Measurements from ENCODE around the gene FAM3D.

FAM3D gene

DNA sequence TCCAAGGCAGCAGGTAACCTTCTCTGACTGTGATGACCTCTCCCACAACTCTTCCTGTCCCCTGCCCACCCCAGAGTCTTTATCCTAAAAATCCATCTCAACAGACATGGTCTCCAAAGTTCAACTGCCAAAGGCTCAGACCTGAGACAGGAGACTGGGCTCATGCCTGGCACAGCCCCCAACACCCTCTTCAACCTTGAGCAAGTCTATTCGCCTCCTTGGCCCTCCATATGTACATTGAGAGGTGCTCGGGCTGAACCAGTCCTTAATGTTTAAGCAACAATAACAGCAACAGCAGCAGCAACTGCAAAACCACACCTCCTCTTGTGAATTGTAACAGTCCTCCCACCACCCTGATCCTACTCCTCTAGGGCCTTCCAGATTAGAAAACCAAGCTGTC is 9.9 kb downstream of the FAM3D start:
- no peak for DNase-seq (ENCODE audit: low read depth in 2 of 3, low spot score in 2 of 3)

DNA sequence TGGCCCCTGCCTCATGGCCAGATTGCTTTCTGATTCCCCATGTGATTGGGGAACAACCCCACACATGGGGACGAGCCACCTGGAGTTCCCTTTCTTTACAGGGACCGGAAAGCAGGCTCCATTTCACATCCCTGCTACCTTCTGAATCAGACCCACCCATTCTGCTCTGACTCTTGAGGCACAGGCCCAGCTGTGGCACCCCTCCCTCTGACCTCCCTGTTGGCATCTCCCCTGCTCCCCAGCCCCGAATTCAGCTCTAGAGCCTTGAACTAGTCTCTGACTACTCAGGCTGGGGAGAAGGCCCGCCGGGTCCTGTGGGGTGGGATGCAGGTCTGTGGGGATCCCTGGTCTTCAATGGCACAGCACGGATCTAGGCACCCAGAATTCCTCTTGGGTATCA is 12.1 kb downstream of the FAM3D start:
- no peak for DNase-seq (ENCODE audit: low read depth in 2 of 3, low spot score in 2 of 3)

DNA sequence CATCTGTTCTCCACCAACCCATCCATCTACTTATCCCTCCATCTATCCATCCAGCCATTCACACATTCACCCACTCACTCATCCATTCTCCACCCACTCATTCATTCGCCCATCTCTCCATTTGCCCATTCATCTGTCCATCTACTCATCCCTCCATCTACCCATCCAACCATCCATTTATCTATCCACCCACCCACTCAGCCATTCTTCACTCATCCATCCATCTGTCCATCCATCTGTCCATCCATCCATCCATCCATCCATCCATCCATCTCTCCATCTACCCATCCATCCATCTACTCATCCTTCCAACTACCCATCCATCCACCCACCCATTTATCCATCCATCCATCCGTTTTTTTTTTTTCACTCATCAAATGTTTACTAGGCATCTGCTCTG is 13.9 kb downstream of the FAM3D start:
- DNase-seq (ENCODE audit: low read depth in 2 of 3, low spot score in 2 of 3): no peak

DNA sequence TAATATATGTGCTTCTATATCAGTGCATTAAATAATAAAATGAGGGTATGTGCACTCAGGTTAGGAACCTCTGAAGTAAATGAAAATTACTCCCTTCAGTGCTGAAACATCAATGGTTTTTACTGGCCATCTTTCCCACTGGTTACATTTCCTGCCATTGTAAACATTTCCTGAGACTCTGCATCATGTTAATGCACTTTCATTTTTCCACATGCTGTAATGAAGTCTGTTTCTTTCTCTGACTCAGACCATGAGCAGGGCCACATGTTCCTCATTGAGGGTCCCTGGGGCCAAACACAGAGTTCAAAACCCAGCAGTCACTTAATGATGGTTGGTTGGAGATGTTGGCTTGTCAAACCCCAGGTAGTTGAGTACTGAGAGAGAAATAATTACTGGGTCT is 15.3 kb downstream of the FAM3D start:
- no peak for DNase-seq (ENCODE audit: low read depth in 2 of 3, low spot score in 2 of 3)

DNA sequence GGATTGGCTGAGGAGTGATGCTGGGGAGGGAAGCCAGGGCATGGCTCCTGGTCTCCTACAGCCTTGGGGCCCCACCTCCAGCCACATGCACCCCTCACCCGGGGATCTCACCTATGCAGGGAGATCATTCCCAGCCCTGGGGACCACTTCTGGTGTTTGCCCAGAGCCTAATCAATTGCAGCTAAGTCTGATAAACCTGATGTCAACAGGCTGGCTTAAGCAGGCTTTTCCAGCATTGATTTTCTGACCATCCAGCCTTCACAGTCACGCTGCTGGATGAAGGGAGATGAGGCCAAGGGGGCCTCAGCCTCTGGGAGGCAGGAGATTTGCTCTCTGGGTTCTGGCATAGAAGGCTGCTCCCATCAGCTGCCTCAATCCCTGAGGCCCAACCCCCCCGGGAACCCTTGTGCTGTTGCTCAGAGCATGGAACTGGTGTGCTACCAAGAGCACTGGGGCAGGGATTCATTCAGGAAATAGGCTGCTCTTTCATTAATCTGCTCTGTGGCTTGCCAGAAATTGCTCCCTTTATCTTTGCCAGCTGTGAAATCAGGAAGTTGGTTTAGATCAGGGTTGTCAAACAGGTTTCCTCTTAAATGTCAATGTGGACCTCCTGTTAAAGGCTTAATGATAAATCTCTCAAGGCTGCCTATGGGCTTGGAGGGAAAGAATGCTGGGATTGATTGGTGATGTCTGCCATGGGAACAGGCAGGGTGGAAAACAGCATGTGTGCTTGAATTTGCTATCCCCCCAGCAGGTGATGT is 19.0 kb downstream of the FAM3D start:
- DNase-seq (ENCODE audit: low read depth in 2 of 3, low spot score in 2 of 3): no peak

DNA sequence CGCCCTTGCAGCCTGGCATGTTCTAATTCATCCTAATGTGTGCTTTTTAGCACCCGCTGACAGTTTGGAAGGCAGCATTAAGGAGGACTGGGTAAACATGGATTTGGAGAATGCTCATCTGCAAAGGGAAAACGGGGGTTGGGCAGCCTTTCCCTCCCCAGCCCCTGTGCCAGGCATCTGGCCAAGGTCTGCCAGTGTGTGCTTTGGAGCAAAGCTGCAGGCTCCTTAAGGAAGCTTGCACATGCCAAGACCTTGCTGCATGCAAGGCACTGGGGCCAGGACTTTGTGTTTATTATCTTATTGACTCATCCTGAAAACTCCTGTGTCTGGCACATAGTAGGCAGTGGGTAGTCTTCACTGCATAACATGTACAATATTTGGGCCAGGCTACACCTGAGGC is 20.1 kb downstream of the FAM3D start:
- DNase-seq (ENCODE audit: low read depth in 2 of 3, low spot score in 2 of 3): no peak

DNA sequence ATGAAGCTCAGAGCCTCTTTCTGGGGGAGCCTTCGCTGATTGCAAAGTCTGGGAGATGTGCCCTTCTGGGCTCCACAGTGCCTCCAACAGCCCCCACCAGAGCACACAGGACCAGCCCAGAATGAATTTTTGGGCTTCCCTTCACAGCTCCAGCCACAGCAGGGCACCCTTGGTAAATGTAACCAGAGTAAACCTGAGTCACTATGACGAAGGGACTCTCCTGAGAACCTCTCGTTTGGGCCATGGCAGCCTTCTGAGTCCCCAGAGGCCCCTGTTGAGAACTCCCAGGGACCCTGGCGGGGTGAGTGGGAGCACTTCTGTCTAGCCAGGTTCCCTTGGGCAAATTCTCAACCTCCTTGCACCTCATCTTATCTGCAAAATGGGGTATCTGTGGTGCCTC is 20.8 kb downstream of the FAM3D start:
- DNase-seq (ENCODE audit: low read depth in 2 of 3, low spot score in 2 of 3): no peak

DNA sequence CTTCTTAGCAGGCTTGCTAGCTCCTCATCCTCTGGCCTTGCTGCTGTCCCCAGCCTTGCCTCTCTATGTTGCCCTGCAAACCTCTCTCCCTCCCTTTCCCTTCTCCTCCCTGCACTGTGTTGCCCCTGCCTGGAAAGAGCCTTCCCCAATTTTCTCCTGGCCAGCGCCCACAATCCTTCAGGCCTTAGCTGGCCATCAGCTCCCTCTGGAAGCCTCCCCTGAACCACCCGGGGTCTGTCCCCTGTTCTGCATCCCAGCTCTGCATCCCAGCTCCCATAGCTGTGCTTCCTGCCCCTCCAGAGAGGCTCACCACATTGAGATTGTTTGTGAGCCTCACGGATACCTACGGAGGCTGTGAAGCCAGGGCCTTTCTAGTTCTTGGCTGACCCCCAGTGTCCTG is 23.7 kb downstream of the FAM3D start:
- no peak for DNase-seq (ENCODE audit: low read depth in 2 of 3, low spot score in 2 of 3)

DNA sequence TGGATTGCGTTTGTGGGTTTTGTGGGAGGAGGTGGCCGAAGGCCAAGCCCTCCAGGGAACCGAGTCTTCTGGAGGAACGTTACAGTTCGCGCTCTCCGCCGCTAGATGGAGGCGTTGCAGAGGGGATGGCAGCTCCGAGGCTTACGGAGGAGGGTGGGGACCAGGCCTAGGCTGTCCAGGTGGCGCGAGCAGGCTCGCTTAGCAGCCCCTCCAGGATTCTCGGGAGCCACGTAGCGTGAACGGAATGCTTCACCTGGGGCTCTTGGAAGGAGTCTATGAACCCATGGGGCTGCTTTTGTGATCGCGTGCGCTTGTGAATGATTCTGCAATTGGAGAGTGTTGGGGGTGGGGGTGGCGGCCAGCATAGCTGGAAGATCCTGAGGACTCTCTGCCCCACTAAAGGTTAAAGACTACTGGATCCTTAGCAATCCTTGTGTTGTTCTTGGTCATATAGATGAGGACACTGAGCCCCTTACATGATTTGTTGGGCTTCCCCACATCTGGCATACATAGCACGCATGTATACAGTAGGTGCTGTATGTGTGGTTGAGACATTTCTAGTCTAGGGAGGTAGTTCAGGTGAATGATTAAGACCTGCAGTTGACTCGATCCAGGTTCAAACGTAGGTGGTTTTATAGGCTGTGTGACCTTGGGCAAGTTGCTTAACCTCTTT is 25.7 kb downstream of the FAM3D start:
- peak; percentile 25 to 41 (median 28) for DNase-seq (ENCODE audit: low read depth in 2 of 3, low spot score in 2 of 3)

DNA sequence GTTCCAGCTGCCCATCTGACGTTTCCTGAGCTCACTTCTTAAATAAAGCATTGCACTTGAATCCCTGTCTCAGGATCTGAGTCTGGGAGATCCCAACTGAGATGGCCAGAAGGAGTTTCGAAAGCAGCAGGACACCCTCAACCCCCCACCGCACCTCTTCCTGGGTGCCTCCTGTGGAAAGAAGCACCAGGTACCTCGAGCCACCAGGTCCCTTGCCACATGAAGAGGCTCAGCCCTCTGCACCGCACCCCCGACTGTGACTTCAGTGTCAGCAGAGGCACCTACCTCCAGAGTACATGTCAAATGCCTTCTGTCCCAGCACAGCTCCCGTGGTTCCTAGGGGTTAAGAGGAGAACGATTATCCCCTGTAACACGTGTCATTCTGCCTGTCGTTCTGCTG is 26.7 kb downstream of the FAM3D start:
- no peak for DNase-seq (ENCODE audit: low read depth in 2 of 3, low spot score in 2 of 3)

DNA sequence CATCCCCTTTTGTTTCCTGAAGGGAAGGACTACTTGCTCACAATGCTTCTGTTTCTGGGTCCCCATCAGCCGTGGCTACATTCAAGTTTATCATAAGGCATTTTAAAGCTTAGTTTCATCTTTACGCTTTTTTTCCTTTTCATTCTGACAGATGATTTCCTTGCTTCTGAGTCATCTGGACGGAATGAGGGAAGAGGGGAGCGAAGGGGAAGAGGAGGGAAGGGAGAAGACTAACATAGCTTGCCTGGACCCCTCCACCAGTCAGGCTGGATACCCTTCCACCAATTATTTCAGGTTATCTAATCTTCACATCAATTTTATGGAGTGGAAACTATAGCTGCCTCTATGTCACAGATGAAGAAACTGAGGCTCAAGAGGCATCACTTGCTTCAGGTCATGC is 27.6 kb downstream of the FAM3D start:
- no peak for DNase-seq (ENCODE audit: low read depth in 2 of 3, low spot score in 2 of 3)

DNA sequence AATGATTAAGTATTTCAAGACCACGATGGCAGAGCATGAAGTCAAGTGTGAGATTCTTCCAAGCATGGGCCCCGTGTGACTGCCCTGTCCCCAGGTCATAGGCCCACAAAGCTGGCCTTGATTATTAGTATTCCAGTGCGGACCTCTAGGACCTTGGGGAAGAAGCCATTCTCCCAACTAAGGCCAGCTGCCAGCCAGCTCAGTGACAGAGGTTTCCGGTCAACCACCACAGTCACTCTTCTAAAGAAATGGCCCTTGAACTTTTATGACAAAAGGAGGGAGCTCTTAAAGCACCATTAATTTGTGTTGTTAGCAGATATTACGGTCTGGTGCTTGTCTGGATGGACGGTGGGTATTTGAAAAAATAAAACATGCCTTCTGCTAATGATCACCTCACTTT is 28.0 kb downstream of the FAM3D start:
- DNase-seq (ENCODE audit: low read depth in 2 of 3, low spot score in 2 of 3): no peak

DNA sequence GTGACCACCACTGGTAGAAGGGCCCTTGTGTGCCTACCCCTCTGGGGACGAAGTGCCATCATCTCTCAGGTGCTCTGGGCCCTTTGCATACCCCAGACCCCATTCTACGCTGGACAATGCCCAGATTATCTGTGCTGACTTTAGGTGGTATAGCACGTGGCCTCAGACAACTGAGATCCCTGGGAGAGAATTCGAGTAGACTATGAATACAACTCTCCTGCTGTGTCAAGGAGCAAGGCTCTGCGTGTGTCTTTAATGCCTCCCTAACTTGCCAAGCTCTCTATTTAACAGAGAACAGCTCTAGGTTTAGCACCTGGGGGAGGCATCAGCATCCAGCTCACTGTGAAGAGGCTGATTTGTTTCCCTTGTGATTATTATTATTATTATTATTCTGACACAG is 29.1 kb downstream of the FAM3D start:
- no peak for DNase-seq (ENCODE audit: low read depth in 2 of 3, low spot score in 2 of 3)

DNA sequence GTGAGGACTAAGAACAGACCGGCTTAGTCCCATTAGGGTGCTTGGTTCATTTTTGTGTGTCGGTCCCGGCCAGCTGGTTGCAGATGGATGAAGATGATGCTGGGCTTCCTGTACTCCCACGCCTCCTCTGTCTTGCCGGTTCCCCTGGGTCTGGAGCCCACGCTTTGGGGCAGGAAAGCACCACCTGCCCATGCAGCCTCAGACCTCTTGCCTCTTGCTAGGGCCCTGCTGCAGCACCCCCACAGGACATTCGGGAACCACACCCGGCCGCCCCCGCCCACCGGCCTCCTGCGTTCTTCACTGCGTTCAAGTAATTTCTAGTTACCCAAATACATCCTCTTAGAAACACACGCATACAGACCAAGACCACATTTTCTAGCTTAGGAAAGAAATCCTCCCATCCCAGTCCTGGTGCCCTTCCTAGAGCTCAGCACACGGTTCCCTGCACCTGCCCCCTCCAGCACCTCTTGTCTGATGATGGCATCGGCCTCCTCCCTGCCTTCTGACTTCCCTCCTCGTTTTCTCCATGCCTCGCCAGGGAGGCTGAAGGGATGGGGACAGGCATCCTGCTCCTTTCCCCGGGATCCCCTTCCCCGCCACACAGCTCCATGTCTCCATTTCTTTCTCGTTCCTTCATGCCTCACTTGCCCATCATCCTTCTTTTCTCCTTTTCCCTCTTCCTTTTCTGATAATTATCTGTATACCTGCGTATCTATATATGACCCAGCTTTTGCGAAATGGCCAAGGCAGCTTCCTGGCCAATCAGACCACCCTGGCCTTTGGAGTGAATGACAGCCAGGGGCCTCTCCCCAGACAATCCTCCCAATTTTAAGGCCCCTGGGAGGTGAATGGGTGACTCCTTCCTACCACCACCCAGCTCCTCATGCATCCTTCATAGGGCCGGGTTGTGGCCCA is 30.9 kb downstream of the FAM3D start:
- no peak for DNase-seq (ENCODE audit: low read depth in 2 of 3, low spot score in 2 of 3)

DNA sequence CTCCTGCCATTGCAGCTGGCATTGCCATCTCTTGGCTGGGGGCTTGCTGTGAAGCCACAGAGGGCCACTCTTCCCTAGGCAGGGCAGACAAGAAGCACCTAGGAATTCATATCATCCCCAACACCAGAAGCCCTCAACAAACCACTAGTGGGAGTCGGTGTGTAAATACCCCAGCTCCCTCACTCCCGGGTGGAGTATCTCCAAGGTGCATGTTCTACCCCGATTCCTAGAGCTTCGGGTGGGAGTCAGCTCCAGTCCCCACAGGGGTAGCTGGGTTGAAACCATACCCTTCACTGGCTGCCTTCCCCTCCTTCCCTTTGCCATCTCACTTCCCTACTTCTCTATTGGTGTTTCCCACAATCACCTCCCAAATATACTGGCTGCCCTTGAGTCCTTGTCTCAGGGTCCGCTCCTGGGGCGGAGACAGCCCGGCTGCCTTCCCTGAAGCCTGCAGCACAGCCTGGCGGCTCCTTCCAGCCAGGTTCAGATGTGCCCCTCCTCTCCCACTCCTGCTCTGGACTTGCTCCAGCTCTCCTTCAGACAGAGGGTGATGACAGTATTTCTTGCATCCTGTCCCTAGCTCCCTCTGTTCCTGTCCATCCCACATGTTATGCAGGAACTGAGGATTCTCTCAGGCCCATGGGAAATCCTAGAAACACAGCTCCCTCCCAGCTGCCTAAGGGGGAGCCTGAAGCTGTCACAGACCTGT is 33.3 kb downstream of the FAM3D start:
- DNase-seq (ENCODE audit: low read depth in 2 of 3, low spot score in 2 of 3): no peak

DNA sequence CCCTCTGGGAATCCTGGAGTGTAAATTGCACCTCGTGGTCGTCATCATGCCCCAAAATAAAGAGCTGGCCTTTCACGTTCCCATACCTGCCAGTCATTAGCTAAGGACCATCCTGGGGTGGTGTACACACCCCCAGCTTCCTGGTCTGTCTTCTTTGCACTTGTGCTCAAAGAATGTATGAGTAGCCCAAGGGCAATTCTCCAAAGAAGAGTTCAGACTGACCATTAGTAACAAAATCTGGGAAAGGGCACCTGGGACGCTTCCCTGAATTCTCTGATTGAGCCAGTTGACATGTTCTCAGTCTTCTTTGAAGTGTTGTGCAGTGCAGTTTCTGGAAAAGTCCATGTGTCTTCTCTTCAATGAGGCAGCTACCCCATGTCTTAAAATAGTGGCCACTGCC is 34.8 kb downstream of the FAM3D start:
- DNase-seq (ENCODE audit: low read depth in 2 of 3, low spot score in 2 of 3): no peak

DNA sequence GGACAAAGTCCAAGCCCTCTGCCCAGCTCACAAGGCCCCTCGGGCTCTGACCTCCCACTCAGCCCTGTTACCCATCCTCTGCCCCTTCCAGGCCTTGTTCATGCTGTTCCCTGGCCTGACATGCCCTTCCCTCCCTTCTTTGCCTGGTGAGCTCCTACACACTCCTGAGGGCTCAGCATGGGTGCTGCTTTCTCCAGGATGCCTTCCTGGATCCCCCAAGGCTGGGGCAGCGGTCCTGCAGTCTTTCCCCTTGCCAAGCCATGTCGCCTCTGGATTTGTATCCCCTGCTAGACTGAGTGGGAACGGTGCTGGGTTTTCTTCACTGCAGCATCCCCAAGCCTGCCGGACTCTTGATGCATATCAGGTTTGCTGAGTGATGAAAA is 35.9 kb downstream of the FAM3D start:
- DNase-seq (ENCODE audit: low read depth in 2 of 3, low spot score in 2 of 3): no peak

DNA sequence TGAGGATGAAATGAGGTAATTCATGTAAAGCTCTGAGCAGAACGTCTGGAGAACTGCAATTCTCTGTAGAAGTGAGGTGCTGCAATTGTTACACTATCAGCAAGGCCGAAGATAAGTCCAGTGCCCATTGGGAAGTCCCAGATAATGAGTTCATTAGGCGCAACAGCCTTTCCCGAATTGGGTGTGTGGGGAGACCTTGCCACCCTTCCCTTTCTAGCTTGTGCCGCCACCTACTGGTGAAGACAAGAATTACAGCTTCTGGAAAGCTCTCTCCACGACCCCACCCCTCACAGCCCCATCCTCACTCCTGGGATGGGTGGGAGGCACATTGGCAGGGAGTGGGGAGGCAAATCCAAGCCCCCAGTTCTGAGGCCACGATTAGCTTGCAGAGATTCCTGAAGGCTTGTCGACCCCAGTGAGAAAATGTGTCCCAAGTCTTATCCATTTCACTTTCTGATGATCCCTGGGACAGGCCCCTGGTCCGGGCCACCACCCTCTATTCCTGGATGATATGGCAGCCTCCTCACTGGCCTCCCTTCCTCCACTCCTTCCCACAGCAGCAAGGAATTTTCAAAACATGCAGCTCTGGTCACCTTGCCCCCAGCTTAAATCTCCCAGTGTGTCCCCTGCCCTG is 36.4 kb downstream of the FAM3D start:
- DNase-seq (ENCODE audit: low read depth in 2 of 3, low spot score in 2 of 3): peak; percentile 3 to 54 (median 33)

DNA sequence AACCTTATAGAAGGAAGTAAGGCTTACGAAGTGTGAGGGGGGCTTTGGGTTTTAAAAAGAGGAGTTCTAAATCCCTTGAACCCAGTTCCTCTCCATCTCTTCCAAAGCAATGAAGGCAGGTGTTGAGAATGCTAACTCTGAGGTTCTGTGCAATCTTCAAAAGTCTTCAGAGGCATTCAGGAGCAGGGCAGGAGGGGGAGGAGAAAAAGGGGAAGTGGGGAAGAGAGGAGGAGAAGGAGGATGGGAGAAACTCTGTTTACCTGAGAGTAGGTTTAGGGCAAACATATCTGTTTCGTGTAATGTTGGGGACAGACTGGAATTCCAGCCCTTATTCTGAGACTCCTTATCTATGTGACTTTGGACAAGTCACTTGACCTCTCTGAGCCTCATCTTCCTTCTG is 36.9 kb downstream of the FAM3D start:
- no peak for DNase-seq (ENCODE audit: low read depth in 2 of 3, low spot score in 2 of 3)

DNA sequence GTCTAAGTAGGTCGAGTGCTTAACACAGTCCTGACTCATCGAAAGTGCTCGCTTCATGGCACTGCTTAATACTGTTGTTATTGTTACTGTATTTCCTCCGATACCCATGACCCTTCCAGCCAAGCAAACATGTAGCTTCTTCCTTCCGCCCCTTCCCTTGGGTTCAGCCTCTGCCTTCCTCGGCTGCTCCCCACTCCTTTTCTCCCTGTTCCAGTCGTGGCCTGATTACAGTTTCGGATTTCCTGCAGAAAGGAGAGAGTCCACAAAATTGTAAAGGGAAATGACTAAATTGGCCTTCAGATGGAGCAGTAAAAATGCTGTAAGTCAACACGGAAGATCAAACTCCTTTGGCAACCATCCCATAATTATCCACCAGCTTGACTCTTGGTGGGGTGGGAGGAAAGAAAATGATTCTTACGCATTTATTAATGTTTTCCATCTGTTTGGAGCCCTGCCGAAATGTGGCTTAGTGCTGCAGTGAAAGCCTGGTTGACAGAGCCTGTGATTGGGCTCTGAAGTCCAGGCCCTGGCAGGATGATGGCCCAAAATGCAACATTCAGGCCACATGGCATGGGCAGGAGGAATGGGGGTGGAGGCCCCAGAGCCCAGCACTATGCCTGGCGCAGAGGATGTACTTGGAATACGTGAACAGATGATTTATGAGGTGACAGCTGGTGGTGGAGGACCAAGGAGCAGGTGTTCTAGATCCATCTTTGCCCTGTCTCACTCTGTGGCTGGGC is 37.6 kb downstream of the FAM3D start:
- DNase-seq (ENCODE audit: low read depth in 2 of 3, low spot score in 2 of 3): no peak

Measured in activated CD8-positive, alpha-beta memory T cell treated with anti-CD3 and anti-CD28 coated beads for 48 hours (primary cell).